ENCODE measurements around the gene BAIAP3.
"Not testable (repeated sequence)": the region's sequence is repeated elsewhere in the genome, so short reads cannot be mapped to it uniquely, and the experiment has no call there.

Gene BAIAP3

DNA sequence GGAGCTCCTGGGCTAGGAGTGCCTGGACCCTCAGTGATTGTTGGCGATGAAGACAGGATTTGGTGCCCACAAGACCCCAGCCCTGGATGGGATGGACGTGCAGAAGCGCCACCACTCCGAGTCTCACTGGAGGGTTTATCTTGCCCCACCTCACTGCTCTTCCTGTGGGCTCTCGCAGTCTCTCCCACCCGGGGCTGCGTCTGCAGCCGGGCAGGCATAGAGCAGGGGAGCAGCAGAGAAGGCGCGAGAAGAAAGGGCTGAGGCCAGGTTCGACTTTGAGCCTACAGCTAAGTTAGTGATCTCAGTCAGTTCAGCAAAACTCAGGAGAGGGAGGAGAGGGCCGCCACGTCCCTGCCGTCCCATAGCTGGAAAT lies 17.4 kb upstream of the BAIAP3 start:
- no peak for DNase-seq

DNA sequence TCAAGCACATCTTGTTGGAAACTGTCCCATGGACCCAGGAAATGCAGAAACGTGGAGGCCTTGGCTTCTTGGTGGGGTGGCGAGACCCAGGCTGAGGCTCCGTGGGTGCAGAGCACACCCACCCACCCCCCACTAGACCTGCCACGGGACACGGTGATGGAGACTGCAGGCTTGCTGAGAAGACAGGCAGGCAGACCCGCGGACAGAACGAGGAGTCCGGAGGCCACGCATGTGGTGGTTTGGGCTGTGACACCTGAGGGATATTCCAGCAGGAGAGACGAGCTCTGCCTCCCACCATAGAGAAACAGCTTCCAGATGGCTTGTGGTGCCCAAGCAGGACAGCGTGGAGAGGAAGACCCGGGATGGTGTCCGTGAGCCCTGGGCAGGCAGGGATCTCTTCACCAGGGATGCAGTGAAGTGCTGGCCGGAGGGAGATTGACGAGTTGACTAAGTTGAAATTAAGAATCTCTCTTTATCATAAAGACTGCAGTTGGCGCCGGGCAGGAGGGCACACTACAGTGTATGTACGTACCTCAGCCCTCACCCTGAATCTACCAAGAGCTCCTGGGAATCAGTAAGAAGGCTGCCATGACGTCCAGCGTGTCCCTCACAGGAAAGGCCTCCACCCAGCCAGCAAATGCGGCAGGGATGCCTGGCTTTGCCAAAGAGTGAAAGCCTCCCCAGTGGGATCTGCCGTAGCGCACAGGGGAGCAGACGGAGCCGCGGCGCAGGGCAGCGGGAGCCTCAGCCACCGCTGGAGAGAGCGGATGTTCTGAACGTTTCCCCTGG lies 15.8 kb upstream of the BAIAP3 start:
- DNase-seq: no peak

DNA sequence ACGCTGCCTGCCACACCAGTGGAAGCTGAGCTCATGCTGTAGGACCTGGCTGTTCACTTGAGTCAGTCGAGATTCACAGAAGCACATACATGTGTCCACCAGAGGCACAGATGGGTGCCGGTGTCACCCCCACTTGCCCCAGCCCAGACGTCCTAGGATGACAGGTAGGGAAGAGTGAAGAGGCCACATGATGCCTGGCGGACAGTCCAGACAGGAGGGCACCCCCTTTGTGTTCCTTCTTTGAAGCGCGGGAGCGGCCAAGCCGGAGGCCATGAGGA lies 15.2 kb upstream of the BAIAP3 start:
- no peak for DNase-seq

DNA sequence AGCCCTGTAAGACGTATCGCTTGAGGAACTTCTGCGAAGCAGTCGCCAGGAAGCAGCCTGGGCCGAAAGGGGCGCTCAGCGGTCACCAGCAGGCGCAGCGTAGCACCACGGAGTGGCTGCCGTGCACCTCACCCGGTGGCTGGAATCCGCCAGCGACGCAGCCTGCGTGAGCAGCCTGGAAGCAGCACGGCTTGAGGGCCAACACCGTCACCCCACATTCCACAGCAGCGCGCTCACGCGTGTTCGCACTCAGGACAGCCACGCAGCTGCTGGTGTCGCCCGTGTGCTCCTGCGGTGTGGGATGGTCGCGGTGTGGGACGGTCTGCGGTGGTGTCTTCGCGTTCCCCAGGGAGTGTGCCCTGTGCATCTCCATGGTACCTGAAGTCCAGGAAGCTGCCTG lies 14.4 kb upstream of the BAIAP3 start:
- DNase-seq: no peak

DNA sequence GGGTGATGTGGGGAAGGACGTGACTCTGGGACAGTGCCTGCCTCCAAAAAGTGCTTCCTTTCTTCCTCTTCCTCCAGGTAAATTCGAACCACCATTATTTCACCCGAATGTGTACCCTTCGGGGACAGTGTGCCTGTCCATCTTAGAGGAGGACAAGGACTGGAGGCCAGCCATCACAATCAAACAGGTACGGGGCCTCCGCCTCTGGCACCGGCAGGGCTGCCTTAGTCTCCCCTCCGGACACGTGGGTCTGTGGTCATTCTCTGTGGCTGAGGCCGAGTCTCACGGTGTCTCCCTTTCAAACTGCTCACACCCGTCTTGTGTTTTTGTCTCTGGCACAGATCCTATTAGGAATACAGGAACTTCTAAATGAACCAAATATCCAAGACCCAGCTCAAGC lies 13.3 kb upstream of the BAIAP3 start:
- DNase-seq: no peak

DNA sequence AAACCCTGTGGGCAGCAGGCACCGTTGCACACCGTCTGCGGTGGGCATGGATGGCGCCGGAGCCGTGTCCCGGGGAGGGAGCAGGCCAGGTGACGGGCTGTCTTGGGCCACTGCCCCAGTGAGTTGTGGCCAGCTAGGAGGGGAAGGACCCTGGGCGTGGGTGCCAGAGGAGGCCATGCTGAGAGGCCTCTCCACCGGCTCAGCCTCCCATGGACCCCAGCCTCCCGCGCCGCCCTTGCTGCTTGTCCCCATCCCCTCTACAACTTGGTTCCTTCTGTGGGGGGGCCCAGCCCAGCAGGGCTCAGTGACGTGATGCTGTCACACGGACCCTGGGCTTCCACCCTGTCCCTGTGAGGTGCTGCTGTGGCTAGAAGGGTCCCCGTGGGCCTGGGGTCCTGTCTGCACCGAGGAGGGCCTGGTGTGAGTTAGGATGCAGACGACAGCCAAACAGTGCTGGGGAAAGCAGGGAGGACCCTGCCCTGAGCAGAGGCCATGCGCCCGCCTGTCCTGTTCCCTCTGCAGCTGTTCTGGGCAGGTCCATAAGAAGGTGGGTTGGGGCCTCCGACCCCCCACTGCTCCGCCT lies 12.7 kb upstream of the BAIAP3 start:
- no peak for DNase-seq

DNA sequence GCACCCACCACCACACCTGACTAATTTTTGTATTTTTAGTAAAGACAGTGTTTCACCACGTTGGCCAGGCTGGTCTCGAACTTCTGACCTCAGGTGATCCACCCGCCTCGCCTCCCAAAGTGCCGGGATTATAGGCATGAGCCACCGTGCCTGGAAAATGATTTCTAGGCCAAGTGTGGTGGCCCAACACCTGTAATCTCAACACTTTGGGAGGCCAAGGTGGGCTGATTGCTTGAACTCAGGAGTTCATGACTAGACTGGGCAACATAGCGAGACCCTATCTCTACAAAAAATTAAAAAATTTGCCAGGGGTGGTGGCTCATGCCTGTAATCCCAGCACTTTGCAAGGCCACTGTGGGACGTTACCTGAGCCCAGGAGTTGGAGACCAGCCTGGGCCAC lies 11.0 kb upstream of the BAIAP3 start:
- DNase-seq: no peak

DNA sequence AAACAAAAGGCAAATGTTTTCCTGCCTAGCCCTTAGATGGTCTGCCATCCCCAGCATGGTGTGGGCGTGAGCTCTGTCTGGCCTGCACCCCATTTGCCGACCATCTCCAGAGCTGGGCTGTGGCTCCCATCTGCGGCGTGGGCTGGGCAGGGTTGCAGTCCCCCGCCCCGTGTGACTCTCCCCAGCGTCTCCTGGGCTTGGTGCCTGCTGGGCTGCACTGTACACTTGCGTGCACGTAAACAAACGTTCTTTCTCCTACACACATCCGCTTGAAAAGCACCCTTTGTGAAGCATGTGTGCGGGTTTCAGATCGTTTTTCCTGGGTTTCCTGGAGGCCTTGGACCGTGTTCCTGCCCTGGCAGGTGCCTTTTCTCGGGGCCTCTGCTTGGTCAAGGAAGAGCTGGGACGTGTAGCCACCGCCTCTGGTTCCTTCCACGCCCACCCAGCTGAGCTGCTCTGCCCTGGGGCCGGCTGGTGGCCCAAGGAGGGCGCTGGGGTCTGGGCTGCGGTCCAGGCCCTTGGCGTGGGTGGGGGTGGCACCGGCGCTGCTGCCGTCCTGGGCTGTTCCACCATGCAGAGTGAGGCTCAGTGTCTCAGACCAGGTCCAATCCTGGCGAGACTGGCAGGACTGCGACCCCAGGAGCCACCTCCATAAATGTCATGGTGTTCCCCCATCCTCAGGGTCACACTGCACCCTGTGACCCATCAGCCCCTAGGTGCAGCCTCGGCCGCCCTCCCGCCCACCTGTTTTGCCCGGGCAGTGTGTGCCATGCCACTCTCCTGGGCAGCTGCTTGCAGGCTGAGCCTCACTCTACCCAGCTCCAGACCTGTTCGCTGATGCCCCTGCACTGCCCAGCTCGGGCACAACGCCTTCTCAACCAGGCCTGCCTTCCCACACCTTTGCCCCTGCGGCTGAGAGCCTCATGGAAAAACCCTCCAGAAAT lies 9.9 kb upstream of the BAIAP3 start:
- DNase-seq: no peak

DNA sequence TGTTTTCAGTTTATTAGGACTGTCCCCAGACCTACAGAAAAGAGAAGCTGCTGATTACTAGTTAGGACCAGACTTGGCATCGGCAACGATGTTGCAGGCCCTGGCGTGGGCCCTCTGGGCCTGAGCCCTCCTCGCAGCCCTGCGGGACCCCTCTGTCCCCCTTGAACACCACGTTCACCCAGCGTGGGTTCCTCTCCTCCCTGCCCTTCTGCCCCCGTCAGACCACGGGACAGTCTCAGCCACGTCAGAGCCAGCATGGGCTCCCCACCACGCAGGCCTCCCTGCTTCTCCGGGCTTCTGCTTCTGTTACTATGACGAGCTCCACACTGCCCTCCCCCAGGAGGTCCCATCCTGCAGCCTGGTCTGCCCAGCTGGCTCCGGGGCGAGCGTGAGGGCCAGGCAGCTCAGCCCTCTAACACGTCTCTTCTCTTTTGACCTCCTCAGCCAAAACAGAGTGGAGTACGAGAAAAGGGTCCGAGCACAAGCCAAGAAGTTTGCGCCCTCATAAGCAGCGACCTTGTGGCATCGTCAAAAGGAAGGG lies 9.1 kb upstream of the BAIAP3 start:
- DNase-seq: no peak

DNA sequence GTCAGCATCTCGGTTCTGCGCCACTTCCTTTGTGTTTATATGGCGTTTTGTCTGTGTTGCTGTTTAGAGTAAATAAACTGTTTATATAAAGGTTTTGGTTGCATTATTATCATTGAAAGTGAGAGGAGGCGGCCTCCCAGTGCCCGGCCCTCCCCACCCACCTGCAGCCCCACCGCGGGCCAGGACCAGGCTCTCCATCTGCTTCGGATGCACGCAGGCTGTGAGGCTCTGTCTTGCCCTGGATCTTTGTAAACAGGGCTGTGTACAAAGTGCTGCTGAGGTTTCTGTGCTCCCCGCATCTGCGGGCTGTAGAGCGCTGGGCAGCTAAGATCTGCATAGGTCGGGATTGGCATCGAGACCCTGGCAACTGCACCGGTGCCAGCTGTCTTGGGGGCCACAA lies 8.2 kb upstream of the BAIAP3 start:
- no peak for DNase-seq

DNA sequence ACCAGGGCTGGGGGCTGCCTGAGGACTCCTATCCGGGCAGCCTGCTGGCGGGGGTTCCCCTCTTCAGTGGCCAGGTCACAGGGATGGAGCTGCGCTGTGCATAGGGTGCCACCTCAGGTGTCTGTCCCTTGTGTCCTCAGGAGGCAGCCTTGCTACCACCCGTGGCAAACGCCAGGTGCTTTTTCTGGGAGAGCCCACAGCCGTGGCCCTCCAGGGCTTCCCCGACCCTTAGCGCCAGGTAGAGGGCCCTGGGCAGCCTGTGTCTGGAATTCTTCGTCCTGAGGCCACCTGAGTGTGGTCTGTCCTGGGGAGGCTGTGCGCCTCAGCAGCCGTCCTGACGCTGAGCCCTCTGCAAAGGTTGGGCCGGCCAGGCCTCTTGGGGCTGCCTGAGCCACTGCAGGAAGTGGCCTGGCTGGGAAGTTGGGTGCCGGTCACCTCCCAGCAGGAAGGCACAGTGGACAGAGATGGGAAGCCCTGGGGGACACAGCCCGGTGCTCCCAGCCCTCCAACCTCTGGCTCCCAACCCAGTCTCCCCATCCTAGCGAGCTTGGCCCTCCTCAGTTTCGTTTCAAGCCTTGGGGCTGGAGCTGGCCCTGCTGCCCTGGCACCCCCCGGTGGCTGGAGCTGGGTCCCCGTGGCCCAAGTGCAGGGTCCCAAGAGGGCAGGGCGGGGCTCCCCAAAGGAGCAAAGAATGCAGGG lies 7.6 kb upstream of the BAIAP3 start:
- DNase-seq: no peak

DNA sequence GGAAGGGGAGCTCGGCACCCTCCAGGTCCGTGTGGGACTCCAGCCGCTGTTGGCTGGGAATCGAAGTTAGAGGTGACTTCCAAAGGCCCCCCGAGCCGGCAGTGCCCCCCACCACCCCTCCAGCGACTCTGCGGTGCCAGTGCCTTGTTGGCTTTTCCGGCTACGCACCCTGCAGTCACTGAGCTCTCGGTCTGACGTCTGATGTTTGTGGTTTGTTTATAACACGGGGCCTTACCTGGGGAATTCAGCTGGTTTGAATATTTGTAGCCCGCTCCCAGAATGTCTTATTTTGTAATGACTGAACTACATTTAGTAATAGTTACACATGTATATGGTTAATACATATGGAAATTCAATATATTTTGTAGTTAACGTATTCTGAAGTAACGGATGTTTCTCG lies 7.1 kb upstream of the BAIAP3 start:
- no peak for DNase-seq

DNA sequence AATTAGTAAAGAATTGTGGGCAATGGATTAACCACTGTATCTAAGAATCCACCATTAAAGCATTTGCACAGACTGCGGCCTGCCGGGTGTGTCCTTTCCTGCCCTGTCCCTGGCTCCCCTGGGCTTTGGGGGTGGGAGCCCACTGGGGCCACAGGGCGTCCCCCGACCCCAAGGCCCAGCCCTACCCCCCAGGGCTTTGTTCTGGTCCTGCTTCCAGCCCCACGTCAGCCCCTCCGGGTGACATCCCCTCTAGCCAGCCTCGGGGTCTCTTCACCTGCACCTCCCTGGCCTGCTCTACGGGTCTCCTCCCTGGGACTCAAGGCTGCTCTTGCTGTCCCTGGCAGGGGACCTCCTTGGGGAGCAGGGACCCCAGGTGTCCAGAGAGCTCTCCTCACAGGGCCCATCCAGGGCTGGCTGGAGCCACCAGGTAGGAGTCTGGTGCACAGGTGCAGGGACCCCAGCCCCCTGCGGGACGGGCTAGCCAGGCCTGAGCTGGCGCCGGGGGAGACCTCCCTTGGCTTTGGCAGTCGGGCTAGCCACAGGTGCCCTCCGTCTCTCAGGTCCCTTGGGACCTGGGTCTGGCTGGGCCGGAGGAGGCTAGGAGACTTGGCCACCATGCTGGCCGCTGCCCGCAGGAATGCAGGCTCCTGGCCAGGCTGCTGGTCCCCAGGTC lies 6.4 kb upstream of the BAIAP3 start:
- no peak for DNase-seq

DNA sequence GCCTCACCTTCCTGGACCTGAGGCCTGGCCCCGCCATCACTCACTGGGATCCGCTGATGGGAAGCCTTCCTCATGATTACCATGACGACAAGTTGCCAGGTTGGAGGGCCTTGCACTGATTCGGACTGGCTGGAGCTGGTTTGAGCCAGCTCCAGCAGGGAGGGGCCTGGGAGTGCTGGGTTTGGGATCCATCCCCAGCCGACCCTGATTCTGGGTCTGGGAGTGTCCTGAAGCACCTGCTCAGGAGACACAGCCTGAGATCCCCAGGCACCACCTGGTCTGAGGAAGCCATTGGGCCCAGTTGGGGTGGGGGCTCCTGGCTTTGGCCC lies 5.9 kb upstream of the BAIAP3 start:
- DNase-seq: no peak

DNA sequence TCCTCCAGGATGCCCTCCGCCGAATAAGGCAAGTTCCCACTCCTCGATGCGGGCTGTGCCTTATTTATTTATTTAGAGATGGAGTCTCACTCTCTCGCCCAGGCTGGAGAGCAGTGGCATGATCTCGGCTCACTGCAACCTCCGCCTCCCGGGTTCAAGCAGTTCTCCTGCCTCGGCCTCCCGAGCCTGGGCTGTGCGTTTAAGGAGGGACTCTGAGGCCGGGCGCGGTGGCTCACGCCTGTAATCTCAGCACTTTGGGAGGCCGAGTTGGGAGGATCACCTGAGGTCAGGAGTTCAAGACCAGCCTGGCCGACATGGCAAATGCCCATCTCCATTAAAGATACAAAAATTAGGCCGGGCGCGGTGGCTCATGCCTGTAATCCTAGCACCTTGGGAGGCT lies 5.3 kb upstream of the BAIAP3 start:
- not testable (repeated sequence) for DNase-seq

DNA sequence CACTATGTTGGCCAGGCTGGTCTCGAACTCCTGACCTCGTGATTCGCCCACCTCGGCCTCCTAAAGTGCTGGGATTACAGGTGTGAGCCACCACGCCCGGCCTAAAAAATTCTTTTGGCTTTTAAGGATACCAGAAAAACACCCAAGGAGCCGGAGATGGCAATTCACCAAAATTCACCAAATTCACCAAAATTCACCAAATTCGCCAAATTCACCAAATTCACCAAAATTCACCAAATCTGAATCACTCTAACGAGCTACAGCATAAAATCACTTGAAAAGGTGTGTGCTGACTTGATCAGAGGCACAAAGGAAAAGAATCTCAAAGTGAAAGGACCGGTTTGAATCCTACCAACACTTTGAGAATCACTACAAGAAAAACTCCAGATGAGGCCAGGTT lies 4.5 kb upstream of the BAIAP3 start:
- DNase-seq: not testable (repeated sequence)

DNA sequence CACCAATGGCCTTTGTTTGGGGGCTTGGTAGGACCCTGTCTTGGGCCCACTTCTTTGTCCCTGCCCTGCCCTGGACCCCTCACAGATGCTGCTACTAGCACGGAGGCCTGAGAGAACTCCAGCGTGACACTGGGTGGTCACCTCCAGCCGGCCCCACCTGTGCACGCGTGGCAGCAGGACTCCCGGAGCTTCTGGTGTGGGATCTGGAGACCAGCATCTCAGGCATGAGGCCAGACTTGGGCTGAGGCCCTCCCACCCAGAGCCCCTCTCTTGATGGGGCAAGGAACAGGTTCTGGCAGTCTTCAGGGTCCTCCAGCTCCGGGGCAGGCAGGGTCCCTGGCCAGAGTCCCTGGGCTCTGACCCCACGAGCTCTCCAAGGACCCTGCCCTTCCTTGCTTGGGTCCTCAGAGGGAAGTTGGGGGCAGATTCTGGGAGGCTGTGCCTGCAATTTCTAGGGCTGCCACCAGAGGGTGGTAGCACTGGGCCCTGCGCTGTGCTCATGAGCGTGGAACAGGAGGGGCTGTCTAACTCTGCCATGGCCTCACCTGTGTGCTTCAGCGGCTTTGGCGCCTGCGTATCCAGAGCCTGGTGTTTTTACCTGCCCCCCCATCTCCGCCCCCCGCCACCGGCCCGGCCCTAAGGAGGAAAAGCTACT lies 3.1 kb upstream of the BAIAP3 start:
- DNase-seq: no peak

DNA sequence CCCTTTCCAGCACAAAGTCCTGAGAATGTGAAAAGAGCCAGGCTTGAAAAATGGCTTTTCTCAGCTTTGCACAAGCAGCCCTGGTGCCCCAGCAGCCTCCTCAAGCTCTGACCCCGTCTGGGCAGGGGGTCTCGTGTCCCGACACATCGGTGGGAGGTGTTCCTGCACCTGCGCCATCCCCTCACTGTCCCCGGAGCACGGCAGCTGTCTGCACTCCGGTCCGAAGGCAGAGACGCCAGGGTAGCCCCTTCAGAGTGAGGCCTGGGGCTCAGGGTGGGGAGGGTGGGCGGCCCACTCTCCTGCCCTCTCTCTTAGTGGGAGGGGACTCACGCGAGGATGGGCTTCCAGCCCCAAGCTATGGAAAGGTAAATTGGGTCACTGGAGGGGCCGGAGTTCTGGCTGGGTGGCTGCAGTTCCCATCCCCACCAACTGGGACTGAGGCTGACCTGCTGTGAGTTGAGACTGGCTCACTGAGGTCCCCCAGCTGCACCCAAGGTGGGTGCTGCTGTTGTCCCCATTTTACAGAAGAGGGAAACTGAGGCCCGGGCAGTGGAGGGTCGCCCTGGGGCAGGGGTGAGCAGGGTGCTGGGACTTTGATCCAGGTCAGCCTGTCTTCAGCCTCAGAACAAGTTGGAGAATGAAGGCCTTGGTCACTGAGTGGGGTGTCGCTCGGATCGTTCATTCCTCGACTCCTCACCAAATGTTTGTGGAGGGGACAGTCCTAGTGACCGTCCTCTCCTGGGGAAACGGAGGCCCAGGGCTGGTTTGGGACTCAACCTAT lies 2.3 kb upstream of the BAIAP3 start:
- DNase-seq: no peak

DNA sequence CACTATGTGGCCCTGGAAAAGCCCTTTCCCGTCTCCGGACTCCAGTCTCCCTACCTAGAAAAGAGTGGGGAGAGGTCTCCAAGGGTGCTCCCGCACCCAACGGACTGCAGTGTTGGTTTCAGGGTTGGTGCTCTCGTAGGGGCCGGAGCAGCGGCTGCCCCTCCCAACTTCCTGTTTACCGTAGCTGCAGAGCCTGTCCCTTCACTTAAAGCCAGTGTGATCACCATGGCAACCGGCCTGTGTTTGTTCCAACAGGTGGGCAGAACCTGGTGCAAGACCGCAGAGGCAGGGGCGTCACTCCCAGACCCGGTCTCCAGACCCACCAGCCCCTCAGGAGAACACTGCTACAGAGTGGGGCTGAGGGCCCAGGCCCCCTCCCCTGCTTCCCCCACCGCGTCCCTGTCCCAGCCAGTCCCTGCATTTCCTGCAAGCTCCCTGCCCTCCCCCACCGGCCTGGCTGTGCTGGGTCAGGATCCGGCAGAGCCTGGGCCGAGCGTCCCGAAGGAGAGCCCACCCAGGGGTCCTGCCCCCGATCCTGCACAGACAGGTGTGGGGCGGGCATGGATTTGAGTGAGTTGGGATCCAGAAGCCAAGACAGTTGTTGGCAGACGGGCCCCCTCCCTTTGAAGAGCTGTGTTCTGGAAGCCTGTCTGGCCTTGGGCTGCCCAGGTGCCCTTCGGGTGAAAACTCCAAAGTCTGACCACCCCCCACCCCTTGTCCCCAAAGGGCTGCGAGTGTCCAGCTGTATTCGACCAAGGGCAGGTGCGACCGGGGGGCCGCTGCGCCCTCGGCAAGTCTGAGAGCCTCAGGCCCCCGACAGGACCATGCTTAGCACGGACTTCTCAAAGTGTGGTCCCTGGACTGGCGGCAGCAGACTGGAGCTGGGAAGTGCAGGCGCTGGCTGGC lies 1.5 kb upstream of the BAIAP3 start:
- DNase-seq: no peak

DNA sequence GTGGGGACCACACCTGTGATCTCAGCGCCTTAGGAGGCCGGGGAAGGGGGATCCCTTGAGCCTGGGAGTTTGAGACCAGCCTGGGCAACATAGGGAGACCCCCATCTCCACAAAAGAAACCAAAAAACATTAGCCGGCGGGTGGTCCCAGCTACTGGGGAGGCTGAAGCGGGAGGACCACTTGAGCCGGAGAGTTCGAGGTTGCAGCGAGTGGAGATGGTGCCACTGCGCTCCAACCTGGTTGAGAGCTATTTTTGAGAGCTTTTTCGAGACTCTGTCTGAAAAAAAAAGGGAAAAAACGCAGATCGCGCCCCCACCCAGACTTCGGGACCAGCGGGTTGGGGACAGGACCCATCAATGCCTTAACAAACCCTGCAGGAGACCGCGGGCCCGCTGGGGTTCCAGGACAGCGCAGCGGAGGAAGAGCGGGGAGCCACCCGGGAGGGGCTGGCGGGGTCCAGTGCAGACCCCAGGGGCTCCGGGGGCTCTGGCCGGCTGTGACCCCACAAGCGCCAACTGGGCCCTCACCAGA lies 762 bp upstream of the BAIAP3 start:
- no peak for DNase-seq
